Measurements from ENCODE around the gene CFAP53.

The CFAP53 gene

DNA sequence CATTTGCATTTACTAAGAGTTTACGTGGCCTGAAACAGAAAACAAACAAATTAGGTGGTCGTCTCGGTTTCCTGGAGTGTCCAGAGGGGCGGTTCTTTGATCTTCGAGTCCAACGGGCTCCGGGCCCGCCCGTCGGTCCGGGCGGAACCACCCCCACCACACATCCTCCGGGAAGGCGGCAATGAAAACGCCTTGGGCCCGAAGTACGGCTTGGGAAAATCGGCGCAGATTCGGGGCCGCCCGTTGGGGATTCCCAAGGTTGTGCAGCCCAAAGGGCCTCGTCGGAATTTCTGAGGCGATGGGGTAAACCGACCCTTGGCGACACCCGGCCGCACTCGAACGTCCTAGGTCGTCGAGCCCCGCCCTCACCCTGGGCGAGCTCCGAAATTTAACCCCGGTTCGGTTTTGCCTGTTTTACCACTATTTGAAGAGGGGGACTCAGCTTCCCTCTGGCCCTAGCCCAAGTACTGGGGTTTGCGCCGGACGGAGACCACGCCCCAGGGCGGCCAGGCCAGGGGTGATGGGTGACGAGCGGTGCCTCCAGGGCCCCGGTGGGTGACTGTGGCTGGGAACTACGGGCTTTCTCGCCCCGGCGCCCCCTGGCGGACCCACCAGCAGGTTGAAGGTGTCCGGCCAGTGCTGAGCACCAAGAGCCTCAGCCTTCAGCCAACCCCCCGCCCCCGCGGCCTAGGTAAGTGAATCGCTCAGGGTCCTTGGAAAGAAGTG is 1.9 kb upstream of the CFAP53 start:
- TF ChIP-seq, protein P1, sequence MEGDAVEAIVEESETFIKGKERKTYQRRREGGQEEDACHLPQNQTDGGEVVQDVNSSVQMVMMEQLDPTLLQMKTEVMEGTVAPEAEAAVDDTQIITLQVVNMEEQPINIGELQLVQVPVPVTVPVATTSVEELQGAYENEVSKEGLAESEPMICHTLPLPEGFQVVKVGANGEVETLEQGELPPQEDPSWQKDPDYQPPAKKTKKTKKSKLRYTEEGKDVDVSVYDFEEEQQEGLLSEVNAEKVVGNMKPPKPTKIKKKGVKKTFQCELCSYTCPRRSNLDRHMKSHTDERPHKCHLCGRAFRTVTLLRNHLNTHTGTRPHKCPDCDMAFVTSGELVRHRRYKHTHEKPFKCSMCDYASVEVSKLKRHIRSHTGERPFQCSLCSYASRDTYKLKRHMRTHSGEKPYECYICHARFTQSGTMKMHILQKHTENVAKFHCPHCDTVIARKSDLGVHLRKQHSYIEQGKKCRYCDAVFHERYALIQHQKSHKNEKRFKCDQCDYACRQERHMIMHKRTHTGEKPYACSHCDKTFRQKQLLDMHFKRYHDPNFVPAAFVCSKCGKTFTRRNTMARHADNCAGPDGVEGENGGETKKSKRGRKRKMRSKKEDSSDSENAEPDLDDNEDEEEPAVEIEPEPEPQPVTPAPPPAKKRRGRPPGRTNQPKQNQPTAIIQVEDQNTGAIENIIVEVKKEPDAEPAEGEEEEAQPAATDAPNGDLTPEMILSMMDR (IDR thresholded peaks at IDR 0.05; ENCODE audit: insufficient read depth, low read length, poor library complexity, severe bottlenecking) = peak; percentile 96
- no peak for TF ChIP-seq EZH2phosphoT487 (conservative IDR thresholded peaks at IDR 0.05; ENCODE audit: low read length)
- no peaks in the 10 kb centered on the region for H3K27me3 ChIP-seq (ENCODE audit: low read length)
- peak overlapping the region; percentile 59 for H3K4me2 ChIP-seq (ENCODE audit: low read depth, low read length, poor library complexity, severe bottlenecking)
- peaks cover 10% of the 10 kb centered on the region; the same call in 1 of the 2 replicates for H3K36me3 ChIP-seq (ENCODE audit: low read length)
- peak overlapping the region; percentile 46 for H3K4me3 ChIP-seq (ENCODE audit: insufficient read depth, low read length, poor library complexity, severe bottlenecking)
- peak overlapping the region; percentile 31 for H3K27ac ChIP-seq (ENCODE audit: low read depth, low read length)
- peak overlapping the region; percentile 40 for H3K9ac ChIP-seq (ENCODE audit: low read length)
- H4K20me1 ChIP-seq (ENCODE audit: low read depth, low read length) = no peaks in the 10 kb centered on the region
- H3K9me2 ChIP-seq (replicated peaks; ENCODE audit: insufficient read depth, low read length) = no peaks in the 10 kb centered on the region
- H3K9me3 ChIP-seq (ENCODE audit: insufficient read depth, low read length) = no peaks in the 10 kb centered on the region
- no peaks in the 10 kb centered on the region for H3K79me2 ChIP-seq (ENCODE audit: insufficient read depth, low read length)
- H3F3A ChIP-seq (ENCODE audit: insufficient read depth) = peaks cover 17% of the 10 kb centered on the region; the same call in 1 of the 2 replicates
- peak overlapping the region; percentile 44 for H2AFZ ChIP-seq (ENCODE audit: low read depth, low read length, severe bottlenecking)

GRCh38 chr18:50262977-50263376 is 3.3 kb downstream of the CFAP53 start:
- peaks cover 11% of the 10 kb centered on the region; the same call in 1 of the 2 replicates for H3F3A ChIP-seq (ENCODE audit: insufficient read depth)
- H3K27ac ChIP-seq (ENCODE audit: low read depth, low read length) = no peak overlapping the region
- H2AFZ ChIP-seq (ENCODE audit: low read depth, low read length, severe bottlenecking) = no peak overlapping the region
- H3K9me2 ChIP-seq (replicated peaks; ENCODE audit: insufficient read depth, low read length) = no peaks in the 10 kb centered on the region
- no peaks in the 10 kb centered on the region for H3K9me3 ChIP-seq (ENCODE audit: insufficient read depth, low read length)
- H3K4me2 ChIP-seq (ENCODE audit: low read depth, low read length, poor library complexity, severe bottlenecking) = no peak overlapping the region
- H3K79me2 ChIP-seq (ENCODE audit: insufficient read depth, low read length) = no peaks in the 10 kb centered on the region
- H3K36me3 ChIP-seq (ENCODE audit: low read length) = no peaks in the 10 kb centered on the region
- TF ChIP-seq EZH2phosphoT487 (conservative IDR thresholded peaks at IDR 0.05; ENCODE audit: low read length) = no peak
- TF ChIP-seq, protein P1 (IDR thresholded peaks at IDR 0.05; ENCODE audit: insufficient read depth, low read length, poor library complexity, severe bottlenecking) = no peak
- no peaks in the 10 kb centered on the region for H3K27me3 ChIP-seq (ENCODE audit: low read length)
- no peaks in the 10 kb centered on the region for H4K20me1 ChIP-seq (ENCODE audit: low read depth, low read length)
- no peak overlapping the region for H3K4me3 ChIP-seq (ENCODE audit: insufficient read depth, low read length, poor library complexity, severe bottlenecking)
- H3K9ac ChIP-seq (ENCODE audit: low read length) = no peak overlapping the region

DNA sequence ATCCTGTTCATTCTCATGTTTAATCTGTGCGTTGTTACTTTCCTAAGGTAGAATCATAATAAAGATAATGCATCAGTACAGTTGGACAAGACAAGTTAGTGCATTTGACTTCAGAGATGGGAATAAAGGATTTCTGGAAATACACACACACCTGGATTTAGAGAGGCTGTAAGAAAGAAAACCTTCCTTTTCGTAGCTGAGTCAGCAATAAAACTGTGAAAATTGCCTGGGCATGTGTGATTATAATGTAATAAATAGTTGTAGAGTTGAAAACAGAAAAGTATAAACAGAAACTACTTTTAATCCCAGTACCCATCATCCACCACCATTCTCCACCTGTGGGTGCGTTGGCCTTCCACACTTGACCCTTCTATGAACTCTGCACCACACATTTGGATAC is 15.4 kb downstream of the CFAP53 start:
- TF ChIP-seq, protein P1 (IDR thresholded peaks at IDR 0.05; ENCODE audit: insufficient read depth, low read length, poor library complexity, severe bottlenecking) = no peak
- TF ChIP-seq EZH2phosphoT487 (conservative IDR thresholded peaks at IDR 0.05; ENCODE audit: low read length) = no peak
- H3K4me2 ChIP-seq (ENCODE audit: low read depth, low read length, poor library complexity, severe bottlenecking) = no peak overlapping the region
- H4K20me1 ChIP-seq (ENCODE audit: low read depth, low read length) = no peaks in the 10 kb centered on the region

More for the DNA sequence above, 15.4 kb downstream of the CFAP53 start:
- Histone ChIP-seq H3K9ac (ENCODE audit: low read length) (no peak overlapping the region), H2AFZ (ENCODE audit: low read depth, low read length, severe bottlenecking) (no peak overlapping the region), H3K9me2 (replicated peaks; ENCODE audit: insufficient read depth, low read length) (no peaks in the 10 kb centered on the region), H3F3A (ENCODE audit: insufficient read depth) (no peaks in the 10 kb centered on the region), H3K36me3 (ENCODE audit: low read length) (no peaks in the 10 kb centered on the region), H3K9me3 (ENCODE audit: insufficient read depth, low read length) (no peaks in the 10 kb centered on the region), H3K79me2 (ENCODE audit: insufficient read depth, low read length) (no peaks in the 10 kb centered on the region), H3K27ac (ENCODE audit: low read depth, low read length) (no peak overlapping the region), H3K4me3 (ENCODE audit: insufficient read depth, low read length, poor library complexity, severe bottlenecking) (no peak overlapping the region), H3K27me3 (ENCODE audit: low read length) (no peaks in the 10 kb centered on the region)

Measured in SU-DHL-6 (cell line).